NCI-H2107 (cell line): ENCODE results near the gene BOLA3.
"Not testable (repeated sequence)": the region's sequence is repeated elsewhere in the genome, so short reads cannot be mapped to it uniquely, and the experiment has no call there.

Source experiments
- DNase-seq: peaks from one replicate; lab custom pipeline; 2025; lab: John Stamatoyannopoulos, UW

Gene BOLA3, protein sequence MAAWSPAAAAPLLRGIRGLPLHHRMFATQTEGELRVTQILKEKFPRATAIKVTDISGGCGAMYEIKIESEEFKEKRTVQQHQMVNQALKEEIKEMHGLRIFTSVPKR

DNA sequence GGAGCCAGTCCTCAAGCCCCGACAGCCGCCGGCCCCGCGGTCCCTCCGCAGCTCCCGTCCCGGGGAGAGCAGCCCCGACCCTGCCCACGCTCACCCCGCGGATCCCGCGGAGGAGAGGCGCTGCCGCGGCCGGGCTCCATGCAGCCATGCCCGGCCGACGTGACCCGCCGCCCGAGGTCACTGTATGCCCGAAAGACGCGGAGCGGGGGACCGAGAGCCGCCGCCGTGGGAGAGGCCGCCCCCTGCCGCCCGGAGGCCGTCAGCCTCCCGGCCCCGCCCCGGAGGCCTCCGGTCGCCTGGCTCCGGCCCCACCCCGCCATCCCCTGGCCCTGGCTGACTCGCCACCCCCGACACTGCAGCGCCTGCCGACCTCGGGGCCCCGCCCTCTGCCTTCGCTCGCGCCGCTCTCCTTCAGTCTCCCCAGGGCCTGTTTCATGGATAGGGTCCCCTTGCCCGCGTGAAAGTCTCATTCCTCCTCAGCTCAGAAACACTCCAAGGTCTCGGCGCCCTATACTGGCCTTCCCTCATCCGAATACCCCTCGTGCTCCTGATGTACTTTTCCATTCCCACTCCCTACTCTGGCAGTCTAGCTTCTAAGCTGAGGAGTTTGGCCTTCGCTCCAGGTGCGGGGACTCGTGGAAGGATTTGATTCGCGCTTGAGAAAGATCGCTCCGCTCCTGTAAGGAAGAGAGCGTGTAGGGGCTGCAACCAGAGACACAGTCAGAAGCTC lies at the start of gene BOLA3:
Gene BOLA3 (minus strand): TSS at position 186 of the 730 bp plus-strand sequence. CDS start 38 bp downstream, at position 148.
- peak; percentile 62 for DNase-seq

DNA sequence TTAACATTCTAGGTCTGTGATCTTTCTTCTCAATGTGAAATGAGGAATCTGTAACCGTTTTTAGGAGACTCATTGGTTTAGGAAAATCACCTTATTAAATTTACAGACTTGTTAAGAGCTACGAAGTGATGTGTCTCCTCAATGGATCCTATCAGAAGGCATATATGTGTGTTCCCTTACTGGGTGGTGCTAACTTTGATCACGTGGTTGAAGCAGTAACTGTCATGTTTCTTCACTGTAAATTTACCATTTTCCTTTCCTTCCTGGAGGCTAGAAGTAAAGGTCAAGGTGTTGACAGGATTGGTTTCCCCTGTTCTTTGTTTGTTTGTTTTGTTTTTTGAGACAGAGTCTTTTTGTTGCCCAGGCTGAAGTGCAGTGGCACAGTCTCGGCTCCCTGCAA lies 49.3 kb upstream of the BOLA3 start:
- no peak for DNase-seq

DNA sequence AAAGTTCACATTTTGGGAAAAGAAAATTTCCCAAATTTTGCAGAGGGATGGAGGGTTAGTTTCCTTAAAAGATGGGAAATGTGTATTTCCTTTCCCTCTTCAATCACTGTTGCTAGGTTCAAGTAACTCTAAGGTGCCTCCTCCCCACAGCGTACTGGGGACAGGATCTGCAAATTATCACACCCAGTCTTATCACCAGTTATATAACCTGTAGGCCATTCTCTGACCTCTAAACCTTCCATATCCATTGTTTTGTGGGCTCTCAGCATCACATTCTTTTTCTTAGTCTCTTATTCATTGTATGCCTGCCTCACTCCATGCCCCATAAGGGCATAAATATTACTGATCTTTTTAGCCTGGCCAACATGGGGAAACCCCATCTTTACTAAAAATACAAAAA lies 47.1 kb upstream of the BOLA3 start:
- DNase-seq: no peak

DNA sequence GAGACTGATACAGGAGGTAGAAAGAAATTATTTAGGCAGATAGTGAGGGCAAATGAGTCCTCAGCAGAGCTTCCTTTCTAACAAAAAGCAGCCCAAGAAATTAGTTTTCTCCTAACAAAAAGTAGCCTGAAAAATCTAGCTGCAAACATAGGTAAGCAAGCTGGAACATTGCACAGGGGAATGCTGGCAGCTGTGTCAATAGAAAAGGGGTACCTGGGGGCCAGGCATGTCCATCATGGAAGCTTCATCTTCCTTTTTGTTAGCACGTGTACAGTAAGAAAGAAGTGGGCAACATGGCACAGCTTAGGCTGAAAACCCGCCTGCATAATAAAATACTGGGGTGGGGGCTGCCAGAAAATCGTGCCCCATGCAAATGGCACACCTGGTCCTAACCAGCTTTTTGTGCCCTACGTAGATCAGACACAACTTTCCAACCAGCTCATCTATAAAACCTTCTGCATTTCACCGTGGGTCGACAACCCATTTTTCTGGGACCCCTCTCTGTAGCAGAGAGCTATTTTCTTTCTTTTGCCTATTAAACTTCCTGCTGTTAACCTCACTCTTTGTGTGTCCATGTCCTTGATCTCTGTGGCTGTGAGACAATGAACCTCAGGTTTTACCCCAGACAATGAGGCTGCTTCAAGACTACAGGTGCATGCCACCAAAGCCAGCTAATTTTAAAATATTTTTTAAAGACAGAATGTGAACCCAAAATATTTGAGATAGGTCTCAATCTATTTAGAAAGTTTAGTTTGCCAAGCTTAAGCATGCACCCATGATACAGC lies 44.1 kb upstream of the BOLA3 start:
- DNase-seq: no peak

DNA sequence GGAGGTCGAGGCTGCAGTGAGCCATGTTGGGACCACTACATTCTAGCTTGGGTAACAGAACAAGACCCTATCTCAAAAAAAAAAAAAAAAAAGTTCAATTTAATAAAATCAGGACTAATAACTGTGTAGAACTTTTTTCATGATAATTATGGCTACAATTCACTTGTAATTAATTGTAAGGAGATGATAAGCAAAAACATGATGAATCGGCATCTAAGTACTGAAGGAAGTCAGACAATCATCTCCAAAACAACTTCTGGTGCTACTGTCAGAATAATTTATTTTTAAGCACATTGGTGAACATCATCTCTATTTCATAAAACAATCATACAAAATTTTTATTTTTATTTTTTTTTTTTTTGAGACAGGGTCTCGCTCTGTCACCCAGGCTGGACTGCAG lies 41.0 kb upstream of the BOLA3 start:
- no peak for DNase-seq

DNA sequence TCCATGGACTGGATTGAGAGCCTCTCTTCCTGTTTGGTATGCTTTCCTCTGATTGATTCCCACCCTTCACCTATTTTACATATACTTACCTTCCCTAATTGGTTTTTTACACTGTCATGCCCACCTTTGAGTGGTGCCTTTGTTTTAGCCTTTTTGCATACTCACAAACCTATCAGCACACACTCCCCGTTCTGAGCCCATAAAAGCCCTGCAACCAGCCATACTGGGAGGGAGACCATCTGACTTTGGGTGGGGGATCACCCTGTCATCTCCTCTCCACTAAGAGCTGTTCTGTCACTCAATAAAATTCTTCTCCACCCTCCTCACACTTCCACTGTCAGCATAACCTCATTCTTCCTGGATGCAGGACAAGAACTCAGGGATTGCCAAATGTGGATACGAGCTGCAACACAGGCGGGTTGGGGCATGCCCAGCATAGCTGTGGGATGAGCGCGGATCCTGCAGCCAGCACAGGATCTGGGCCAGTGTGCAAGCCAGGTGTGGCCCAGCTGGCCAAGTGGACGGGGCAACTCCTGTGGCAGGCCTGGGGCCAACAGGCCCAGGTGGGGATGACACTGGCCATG lies 40.4 kb upstream of the BOLA3 start:
- DNase-seq: no peak

DNA sequence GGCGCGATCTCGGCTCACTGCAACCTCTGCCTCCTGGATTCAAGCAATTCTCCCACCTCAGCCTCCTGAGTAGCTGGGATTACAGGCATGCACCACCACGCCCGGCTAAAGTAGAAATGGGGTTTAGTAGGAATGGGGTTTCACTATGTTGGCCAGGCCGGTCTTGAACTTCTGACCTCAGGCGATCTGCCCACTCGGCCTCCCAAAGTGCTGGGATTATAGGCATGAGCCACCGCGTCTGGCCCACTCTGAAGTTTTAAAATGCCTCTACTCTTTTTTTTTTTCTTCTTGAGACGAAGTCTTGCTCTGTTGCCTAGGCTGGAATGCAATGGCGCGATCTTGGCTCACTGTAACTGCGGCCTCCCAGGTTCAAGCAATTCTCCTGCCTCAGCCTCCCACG lies 39.0 kb upstream of the BOLA3 start:
- DNase-seq: not testable (repeated sequence)

DNA sequence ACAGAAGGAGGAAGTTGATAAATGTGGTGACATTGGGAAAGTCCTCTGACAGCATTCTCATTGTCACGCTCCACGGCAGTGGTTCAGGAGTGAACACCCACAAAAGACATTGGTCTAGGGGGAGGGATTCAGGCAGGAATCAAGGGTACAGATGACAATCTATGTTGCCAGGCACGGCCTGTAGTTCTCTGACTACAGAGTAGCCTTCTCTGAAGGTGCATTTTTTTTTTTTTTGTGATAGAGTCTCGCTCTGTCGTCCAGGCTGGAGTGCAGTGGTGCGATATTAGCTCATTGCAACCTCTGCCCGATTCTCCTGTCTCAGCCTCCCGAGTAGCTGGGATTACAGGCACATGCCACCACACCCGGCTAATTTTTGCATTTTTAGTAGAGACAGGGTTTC lies 38.3 kb upstream of the BOLA3 start:
- no peak for DNase-seq

DNA sequence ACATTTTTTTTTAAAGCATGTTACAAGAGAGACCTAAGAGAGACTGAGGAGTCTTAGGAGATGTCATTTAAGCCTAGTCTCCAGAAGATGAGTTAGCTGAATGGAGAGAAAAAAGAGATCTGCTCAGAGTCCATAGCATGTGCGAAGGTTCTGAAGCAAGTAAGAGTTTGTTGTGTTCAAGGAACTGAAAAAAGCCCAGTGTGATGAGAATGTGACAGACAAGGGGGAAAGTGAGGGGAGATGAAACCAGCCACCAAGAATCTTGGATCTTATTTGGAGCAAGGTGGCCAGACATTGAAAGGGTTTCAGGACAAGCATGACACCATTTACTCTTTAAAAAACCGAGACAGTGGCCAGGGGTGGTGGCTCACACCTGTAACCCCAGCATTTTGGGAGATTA lies 36.2 kb upstream of the BOLA3 start:
- no peak for DNase-seq

DNA sequence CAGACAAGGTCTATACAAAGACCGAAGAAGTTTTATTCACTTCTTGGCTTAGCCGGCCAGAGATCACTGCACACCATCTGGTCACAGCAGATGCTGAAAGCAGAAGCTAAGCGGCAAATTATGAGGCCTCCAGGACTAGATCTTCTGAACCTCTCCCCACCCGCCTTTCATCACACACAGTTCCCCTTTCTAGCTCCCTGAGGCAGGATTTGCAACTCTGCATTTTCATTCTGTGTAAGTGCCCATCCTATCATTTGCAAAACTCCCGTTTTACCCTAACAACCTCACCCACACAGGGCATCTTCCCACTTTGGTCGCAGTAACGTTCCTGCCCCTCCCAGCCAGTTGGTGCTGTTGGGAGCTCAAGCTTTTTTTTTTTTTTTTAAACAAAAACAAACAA lies 34.0 kb upstream of the BOLA3 start:
- no peak for DNase-seq

DNA sequence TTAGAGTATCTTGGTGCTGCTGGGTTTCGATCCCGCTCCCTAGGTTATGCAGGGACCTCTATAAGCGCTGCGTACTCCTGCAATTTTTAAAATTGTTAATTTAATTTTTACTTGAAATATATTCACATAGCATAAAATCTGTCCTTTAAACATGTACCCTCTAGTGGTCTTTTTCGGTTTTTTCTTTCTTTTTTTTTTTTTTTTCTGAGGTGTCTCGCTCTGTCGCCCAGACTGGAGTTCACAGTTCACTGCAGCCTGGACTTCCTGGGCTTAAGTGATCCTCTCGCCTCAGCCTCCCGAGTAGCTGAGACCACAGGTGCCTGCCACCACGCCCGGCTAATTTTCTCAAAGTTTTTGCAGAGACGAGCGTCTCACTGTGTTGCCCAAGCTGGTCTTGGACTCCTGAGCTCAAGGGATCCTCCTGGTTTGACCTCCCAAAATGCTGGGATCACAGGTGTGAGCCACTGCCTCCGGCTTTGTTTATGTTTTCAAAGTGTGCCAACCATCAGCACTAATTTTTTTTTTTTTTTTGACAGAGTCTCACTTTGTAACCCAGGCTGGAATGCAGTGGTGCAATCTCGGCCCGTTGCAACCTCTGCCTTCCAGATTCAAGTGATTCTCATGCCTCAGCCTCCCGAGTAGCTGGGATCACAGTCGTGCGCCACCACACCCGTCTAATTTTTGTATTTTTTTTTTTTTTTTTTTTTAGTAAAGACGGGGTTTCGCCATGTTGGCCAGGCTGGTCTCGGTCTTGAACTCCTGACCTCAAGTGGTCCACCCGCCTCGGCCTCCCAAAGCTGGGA lies 31.6 kb upstream of the BOLA3 start:
- DNase-seq: no peak

DNA sequence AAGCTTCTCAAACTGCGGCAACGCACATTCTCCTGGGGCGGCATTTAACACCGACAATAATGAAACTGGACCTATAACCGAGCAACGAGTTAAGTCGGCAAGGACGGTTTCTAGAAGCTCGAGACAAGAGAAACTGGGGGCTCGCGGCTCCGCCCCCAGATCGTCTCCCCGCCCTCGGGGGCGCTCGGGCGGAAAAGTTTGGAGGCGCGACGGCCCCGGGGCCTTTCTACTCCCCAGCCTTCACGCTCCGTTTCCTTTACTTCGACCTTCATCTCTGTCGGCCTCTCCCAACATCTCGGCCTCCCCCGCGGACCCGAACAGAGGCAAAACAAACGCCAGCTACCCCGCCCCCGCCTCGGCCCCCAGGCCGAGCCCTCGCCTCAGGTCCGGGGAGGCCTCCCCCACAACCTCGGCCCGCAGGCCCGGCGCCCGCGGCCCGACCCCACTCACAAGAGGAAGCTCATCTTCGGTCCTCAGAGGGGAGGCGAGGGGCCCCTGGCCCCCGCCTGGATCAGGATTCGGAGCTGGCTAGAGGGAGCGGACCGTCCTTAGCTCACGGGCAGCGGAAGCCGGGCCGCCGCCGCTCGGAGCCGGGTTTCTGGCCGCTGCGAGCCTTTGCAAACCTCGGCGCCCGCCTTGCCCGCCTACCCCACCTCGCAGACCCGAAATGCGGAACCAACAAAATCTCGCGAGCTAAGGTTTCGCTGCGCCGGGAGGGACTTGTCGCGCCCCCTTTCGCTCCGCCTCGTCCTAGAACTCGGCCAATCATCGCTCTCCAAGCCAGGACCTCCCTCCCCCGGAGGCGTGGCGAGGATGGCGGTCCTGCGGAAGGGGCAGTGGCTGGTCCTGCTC lies 30.7 kb upstream of the BOLA3 start, which contains the start of gene MOB1A:
Gene MOB1A (minus strand): TSS at position 669 of the 852 bp plus-strand sequence. CDS start 205 bp downstream, at position 464.
- peak; percentile 99 for DNase-seq

DNA sequence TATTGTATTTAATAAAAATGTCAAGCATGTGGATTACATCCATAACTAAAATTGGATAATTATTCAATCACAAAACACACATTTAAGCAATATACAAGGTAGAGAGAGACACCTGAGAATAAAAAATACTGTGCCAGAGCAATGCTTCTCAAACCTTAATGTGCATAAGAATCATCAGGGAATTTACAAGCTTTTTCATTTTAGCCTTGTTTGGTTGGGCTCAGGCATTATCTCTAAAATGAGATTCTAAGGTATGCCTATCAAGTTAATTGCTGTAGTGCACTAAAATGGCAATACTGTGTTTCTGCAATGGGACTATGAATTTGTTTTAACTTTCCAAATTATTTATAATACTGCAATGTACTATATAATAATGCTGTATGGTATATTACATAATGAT lies 30.0 kb upstream of the BOLA3 start:
- no peak for DNase-seq

DNA sequence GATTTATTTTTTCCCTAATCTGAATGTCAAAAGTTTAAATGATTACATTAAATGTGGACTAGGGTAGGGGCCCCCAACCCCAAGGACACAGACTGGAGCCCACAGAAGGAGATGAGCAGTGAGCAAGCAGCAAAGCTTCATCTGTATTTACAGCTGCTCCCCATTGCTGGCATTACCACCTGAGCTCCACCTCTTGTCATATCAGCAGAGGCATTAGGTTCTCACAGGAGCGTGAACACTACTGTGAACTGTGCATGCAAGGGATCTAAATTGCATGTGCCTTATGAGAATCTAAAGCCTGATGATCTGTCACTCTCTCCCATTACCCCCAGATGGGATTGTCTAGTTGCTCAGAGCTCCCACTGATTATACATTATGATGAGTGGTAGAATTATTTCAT lies 27.2 kb upstream of the BOLA3 start:
- no peak for DNase-seq

DNA sequence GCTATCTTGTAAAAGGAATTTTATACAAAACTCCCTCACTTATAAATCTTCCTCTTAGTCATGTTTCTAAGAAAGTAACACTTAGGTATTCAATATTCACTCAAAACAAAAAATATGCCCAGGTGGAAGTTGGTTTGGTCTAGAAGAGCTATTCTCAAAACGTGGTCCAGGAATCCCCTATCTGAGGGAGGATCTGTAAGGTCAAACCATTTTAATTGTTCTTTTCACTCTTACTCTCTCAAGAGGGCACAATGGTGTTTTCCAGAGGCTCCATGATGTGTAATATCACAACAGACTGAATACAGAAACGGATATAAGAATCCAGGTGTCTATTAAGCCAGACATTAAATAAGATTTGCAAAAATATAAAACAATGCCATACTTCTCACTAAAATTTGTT lies 21.0 kb upstream of the BOLA3 start:
- no peak for DNase-seq

DNA sequence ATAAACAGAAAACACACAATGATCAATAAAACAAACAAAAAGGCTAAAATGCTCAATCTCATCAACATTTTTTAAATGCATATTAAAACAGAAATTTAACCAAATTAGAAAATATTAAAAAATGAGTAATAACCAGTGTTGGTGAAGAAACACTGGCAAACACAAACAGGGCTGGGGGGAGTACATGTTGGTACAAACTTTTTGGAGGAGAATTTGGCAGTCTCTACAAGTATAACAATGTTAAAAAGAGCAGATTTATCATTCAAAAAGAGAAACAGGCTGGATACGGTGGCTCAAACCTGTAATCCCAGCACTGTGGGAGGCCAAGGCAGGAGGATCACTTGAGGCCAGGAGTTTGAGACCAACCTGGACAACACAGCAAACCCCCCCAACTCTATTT lies 17.0 kb upstream of the BOLA3 start:
- DNase-seq: no peak

DNA sequence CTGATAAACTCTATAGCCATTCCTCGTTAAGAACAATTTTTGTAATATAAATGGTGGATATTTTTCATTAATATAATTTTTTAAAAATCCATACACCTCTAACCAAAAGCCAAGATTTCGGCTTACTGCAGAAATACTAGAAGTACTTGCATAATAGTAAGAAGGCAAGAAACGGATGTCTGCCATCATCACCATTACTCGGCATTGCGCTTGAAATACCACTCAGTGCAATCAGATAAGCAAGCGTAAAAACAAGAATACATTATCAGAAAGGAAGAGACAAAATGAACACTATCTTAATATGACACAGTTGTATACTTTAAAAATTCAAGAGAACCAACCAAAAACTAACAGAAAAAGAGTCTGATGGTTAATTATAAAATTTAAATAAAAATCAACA lies 15.2 kb upstream of the BOLA3 start:
- no peak for DNase-seq

DNA sequence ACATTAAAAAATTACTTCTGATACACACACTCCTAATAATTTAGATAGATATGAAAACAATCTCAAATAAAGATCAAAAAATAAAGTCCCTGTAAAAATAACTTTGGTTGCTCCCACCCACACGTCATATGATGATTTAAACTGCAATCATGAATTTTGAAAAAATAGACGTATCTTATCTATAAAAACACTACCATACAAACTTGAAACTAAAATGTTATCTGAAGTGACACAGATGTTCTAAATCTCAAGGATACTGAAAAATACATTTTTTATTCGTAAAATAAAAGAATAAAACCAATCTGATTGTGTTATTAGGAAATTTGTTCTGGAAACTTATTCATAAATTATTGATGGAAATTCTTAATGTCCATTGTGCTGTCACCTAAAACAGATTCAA lies 8.1 kb upstream of the BOLA3 start:
- no peak for DNase-seq

DNA sequence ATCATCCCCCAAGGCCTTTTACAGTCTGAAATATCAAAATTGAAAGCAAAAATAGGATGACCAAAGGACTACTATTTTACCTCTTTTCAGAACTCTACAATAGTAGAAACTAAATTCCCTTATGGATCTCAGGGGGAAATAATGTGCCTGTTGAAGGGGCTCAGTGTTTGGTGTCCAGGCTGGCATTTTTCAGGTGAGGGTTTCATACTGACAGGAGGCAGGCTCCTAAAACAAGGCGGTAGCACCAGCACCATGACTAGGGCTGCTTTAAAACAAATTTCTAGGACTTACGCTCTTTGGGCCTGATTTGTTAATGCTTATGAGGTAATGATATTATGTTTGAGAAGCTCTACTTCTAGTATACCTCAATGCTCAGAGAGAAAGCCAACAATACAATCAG lies 5.2 kb upstream of the BOLA3 start:
- DNase-seq: no peak

DNA sequence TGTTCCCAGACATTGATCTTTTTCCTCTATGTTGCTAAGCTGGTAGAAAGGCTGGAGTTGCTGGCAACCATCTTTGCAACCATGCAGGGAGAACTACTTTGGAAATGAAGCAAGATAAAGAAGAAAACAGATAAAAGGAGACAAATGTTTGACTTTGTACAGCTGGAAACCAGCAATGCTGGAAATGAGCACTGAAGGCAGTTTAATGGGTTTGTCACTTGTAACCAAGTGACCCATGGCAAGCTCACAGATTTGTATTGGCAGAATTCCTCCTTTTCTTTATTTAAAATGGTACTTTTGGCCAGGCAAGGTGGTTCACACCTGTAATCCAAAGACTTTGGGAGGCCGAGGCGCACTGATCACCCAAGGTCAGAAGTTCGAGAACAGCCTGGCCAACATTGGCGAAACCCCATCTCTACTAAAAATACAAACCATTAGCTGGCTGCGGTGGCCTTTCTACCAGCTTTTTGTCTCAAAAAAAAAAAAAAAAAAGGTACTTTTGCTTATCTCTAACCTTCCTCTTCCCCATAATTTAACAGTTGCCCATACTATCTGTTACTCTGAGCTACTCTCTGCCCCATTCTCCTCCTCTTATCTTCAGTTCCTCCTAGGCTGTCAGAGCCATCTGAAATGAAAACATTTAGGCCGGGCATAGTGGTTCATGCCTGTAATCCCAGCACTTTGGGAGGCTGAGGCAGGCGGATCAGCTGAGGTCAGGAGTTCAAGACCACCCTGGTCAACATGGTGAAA lies 2.0 kb upstream of the BOLA3 start:
- no peak for DNase-seq

DNA sequence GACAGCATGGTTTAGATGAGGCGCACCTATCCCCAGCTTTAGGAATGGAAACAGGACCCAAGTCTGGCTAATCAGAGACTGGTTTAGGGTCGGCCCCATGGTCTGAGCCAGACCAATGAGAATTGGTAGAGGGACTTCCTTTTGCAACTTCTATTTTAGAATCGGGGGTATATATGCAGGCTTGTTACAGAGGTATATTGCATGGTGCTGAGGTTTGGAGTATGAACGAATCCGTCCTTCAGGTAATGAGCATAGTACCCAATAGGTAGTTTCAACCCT lies 1.5 kb upstream of the BOLA3 start:
- no peak for DNase-seq
